Cardiac septum (tissue), 1 donor: ENCODE results near the gene ECHS1. TPM values are rescaled to one million over a fixed set of nuclear protein-coding genes. Genes with fewer than 3 reads are reported as not detected.
A peak's percentile ranks its signal among the peaks of the same experiment; 100 is the strongest.
"Not testable (repeated sequence)": the region's sequence is repeated elsewhere in the genome, so short reads cannot be mapped to it uniquely, and the experiment has no call there.

ENCODE experiments used
- DNase-seq: peaks from one replicate; pipeline ENCODE4 v3.0.0-alpha.2; 2020; ENCODE audit warnings: low spot score
- intact Hi-C: fragments of 100-400 bp; cut with DNase I; formaldehyde crosslinking; loops from one replicate; pipeline ENCODE4 v1.14.0; 2022
- total RNA-seq: library from RNA; stranded (reverse); fragmentation: NEBNext Ultra II Directional; extraction: Animal tissue kit (Norgen Biotek cat#: 25700); gene quantifications from one replicate; pipeline ENCODE4 v1.2.1, GENCODE V29; 2021
- donor health status: DM: no; HTN: no; CAD: no.

Gene ECHS1
- total RNA-seq, 1 donor from 2014 or later = 152 TPM

- intact Hi-C loops = no loop called here
- DNase-seq = no peak
Observed at GRCh38 chr10:133379801-133380666, 6.9 kb upstream of the ECHS1 start.

- DNase-seq = peak; percentile 90
- intact Hi-C loops = no loop called here
Observed at GRCh38 chr10:133379152-133379800, 6.1 kb upstream of the ECHS1 start, which contains the start of gene PAOX. PAOX (plus strand) TSS chr10:133379262; CDS start chr10:133379317, 55 bp downstream.

GRCh38 chr10:133378251-133379096 is 5.3 kb upstream of the ECHS1 start:
- intact Hi-C loops = no loop called here
- peak; percentile 82 for DNase-seq

- intact Hi-C loops = no loop called here
Observed at GRCh38 chr10:133377818-133378250, 4.7 kb upstream of the ECHS1 start.

GRCh38 chr10:133377025-133377817 is 4.1 kb upstream of the ECHS1 start:
- intact Hi-C loops = no loop called here
- no peak for DNase-seq

More at GRCh38 chr10:133377818-133378250, 4.7 kb upstream of the ECHS1 start:
- DNase-seq = no peak

- intact Hi-C loops = not testable (repeated sequence)
Observed at GRCh38 chr10:133376183-133376582, 3.0 kb upstream of the ECHS1 start.

GRCh38 chr10:133375357-133376115 is 2.4 kb upstream of the ECHS1 start:
- intact Hi-C loops = no loop called here
- no peak for DNase-seq

More at GRCh38 chr10:133376183-133376582, 3.0 kb upstream of the ECHS1 start:
- DNase-seq = not testable (repeated sequence)

- intact Hi-C loops = loop anchor here (5.0 kb wide), 1 partner anchor 65 kb away; the partner anchor contains the start of genes TUBGCP2 and ZNF511
- no peak for DNase-seq
Observed at GRCh38 chr10:133372507-133372906, 647 bp downstream of the ECHS1 start.

GRCh38 chr10:133370030-133370786 is 2.9 kb downstream of the ECHS1 start:
- no peak for DNase-seq
- intact Hi-C loops = loop anchor here (5.0 kb wide), 1 partner anchor 63 kb away; the partner anchor contains the start of genes TUBGCP2 and ZNF511

GRCh38 chr10:133368153-133368552 is 5.0 kb downstream of the ECHS1 start:
- intact Hi-C loops = no loop called here
- no peak for DNase-seq

- DNase-seq, intact Hi-C loops: not testable (repeated sequence)
Observed at GRCh38 chr10:133367461-133367860, 5.7 kb downstream of the ECHS1 start.

GRCh38 chr10:133366751-133367150 is 6.4 kb downstream of the ECHS1 start:
- DNase-seq = no peak
- intact Hi-C loops = no loop called here

- intact Hi-C loops = no loop called here
Observed at GRCh38 chr10:133366130-133366478, 7.0 kb downstream of the ECHS1 start.

GRCh38 chr10:133365461-133366129 is 7.6 kb downstream of the ECHS1 start:
- no peak for DNase-seq

More at GRCh38 chr10:133366130-133366478, 7.0 kb downstream of the ECHS1 start:
- DNase-seq = no peak

GRCh38 chr10:133364645-133365431 is 8.3 kb downstream of the ECHS1 start:
- intact Hi-C loops = no loop called here
- no peak for DNase-seq

More at GRCh38 chr10:133365461-133366129, 7.6 kb downstream of the ECHS1 start:
- intact Hi-C loops = no loop called here

- intact Hi-C loops = no loop called here
- no peak for DNase-seq
Observed at GRCh38 chr10:133362846-133363245, 10.3 kb downstream of the ECHS1 start.
